IPS-11a (cell line): ENCODE measurements around the gene AHNAK.

Experiments
- H3K4me3 ChIP-seq: one replicate; pipeline ENCODE4 v1.5.1; 2013; ENCODE audit warnings: low read depth, low read length, control low read depth

AHNAK gene

GRCh38 chr11:62409831-62410230 lies 136.8 kb downstream of the AHNAK start:
- H3K4me3 ChIP-seq = no peak overlapping the region

- H3K4me3 ChIP-seq = no peak overlapping the region
Measured at GRCh38 chr11:62406034-62406433, 140.6 kb downstream of the AHNAK start.

- no peak overlapping the region for H3K4me3 ChIP-seq
Measured at GRCh38 chr11:62404901-62405300, 141.7 kb downstream of the AHNAK start.

GRCh38 chr11:62404435-62404834 lies 142.2 kb downstream of the AHNAK start:
- H3K4me3 ChIP-seq = no peak overlapping the region

- H3K4me3 ChIP-seq = no peak overlapping the region
Measured at GRCh38 chr11:62402960-62403730, 143.5 kb downstream of the AHNAK start.

GRCh38 chr11:62402226-62402959 lies 144.2 kb downstream of the AHNAK start:
- no peak overlapping the region for H3K4me3 ChIP-seq

GRCh38 chr11:62401811-62402210 lies 144.8 kb downstream of the AHNAK start:
- H3K4me3 ChIP-seq = no peak overlapping the region

- no peak overlapping the region for H3K4me3 ChIP-seq
Measured at GRCh38 chr11:62401356-62401755, 145.2 kb downstream of the AHNAK start.

GRCh38 chr11:62400760-62401159 lies 145.8 kb downstream of the AHNAK start:
- no peak overlapping the region for H3K4me3 ChIP-seq

GRCh38 chr11:62400281-62400680 lies 146.3 kb downstream of the AHNAK start:
- no peak overlapping the region for H3K4me3 ChIP-seq

- no peak overlapping the region for H3K4me3 ChIP-seq
Measured at GRCh38 chr11:62399878-62400266, 146.7 kb downstream of the AHNAK start.

- H3K4me3 ChIP-seq = no peak overlapping the region
Measured at GRCh38 chr11:62399172-62399877, 147.3 kb downstream of the AHNAK start.

GRCh38 chr11:62398011-62398994 lies 148.3 kb downstream of the AHNAK start:
- H3K4me3 ChIP-seq = no peak overlapping the region

- no peak overlapping the region for H3K4me3 ChIP-seq
Measured at GRCh38 chr11:62395885-62396551, 150.6 kb downstream of the AHNAK start.

GRCh38 chr11:62394825-62395538 lies 151.6 kb downstream of the AHNAK start:
- H3K4me3 ChIP-seq = no peak overlapping the region

GRCh38 chr11:62393735-62394134 lies 152.9 kb downstream of the AHNAK start:
- no peak overlapping the region for H3K4me3 ChIP-seq

- no peak overlapping the region for H3K4me3 ChIP-seq
Measured at GRCh38 chr11:62393061-62393611, 153.5 kb downstream of the AHNAK start.

GRCh38 chr11:62392506-62392905 lies 154.1 kb downstream of the AHNAK start:
- H3K4me3 ChIP-seq = no peak overlapping the region
